Panc1 (cell line): ENCODE measurements around the gene CPSF4. TPM values are rescaled to one million over a fixed set of nuclear protein-coding genes. Genes with fewer than 3 reads are reported as not detected.
A peak's percentile ranks its signal among the peaks of the same experiment; 100 is the strongest.
"Not testable (repeated sequence)": the region's sequence is repeated elsewhere in the genome, so short reads cannot be mapped to it uniquely, and the experiment has no call there.

Source experiments
- ATAC-seq: fragments of 200-7000 bp; cut with Tn5 transposase; 2 replicates; pipeline ENCODE4 v1.9.1; 2020; ENCODE audit warnings: mild to moderate bottlenecking, moderate library complexity
- BruUV-seq: library from RNA; stranded (reverse); fragments of 400-500 nt; replicated peaks from 2 replicates; lab custom pipeline; 2021; lab: Mats Ljungman, UMichigan
- CTCF ChIA-PET: fragments of 300-600 bp; sonication (Branson Sonifier 250); formaldehyde crosslinking; loops from one replicate; lab custom pipeline; 2022; ENCODE audit warnings: antibody characterized with exemption; lab: Charles Lee
- POLR2A ChIA-PET: fragments of 300-600 bp; sonication (Branson Sonifier 250); formaldehyde crosslinking; loops from one replicate; lab custom pipeline; 2022; ENCODE audit warnings: antibody characterized with exemption; lab: Charles Lee
- DNase-seq: peaks from one replicate; pipeline ENCODE4 v3.0.0-alpha.2; 2010; ENCODE audit warnings: low read depth, low spot score
- H3K27ac ChIP-seq: 2 replicates; pipeline ENCODE4 v1.5.1; 2011; ENCODE audit warnings: mild to moderate bottlenecking, low read length, inconsistent platforms
- H3K27me3 ChIP-seq: fragments of 200-500 bp; sonication (Bioruptor generic); 2 replicates; pipeline ENCODE4 v1.6.0; 2014; ENCODE audit warnings: low read length, inconsistent platforms; ENCODE audit not compliant: control insufficient read depth, insufficient read depth
- H3K36me3 ChIP-seq: fragments of 200-500 bp; sonication (Bioruptor generic); 2 replicates; pipeline ENCODE4 v1.5.1; 2014; ENCODE audit warnings: inconsistent platforms, mild to moderate bottlenecking, low read length, moderate library complexity; ENCODE audit not compliant: control insufficient read depth, insufficient read depth
- H3K4me1 ChIP-seq: 2 replicates; pipeline ENCODE4 v1.5.1; 2011; ENCODE audit warnings: inconsistent platforms, mild to moderate bottlenecking, low read length, moderate library complexity; ENCODE audit not compliant: control insufficient read depth, insufficient read depth
- H3K4me3 ChIP-seq, 2 experiments: 2 replicates each; pipeline ENCODE4 v1.5.1; 2011 to 2012; ENCODE audit warnings: low read depth in 2 of 2, low read length in 2 of 2, mild to moderate bottlenecking in 2 of 2, inconsistent platforms in 1 of 2, moderate library complexity in 1 of 2
- H3K9me3 ChIP-seq: fragments of 200-500 bp; sonication (Bioruptor generic); 2 replicates; pipeline ENCODE4 v1.5.1; 2014; ENCODE audit warnings: low read depth, mild to moderate bottlenecking, inconsistent platforms, low read length, moderate library complexity; ENCODE audit not compliant: control insufficient read depth, insufficient read depth
- CTCF ChIP-seq: fragments of 450-650 bp; IDR thresholded peaks from 2 replicates; pipeline ENCODE4 v1.5.1; 2017; ENCODE audit warnings: mild to moderate bottlenecking
- POLR2AphosphoS5 ChIP-seq: IDR thresholded peaks from 2 replicates; pipeline ENCODE4 v1.6.1; 2012; ENCODE audit warnings: mild to moderate bottlenecking, low read depth, low read length, moderate library complexity
- REST ChIP-seq, 2 experiments: IDR thresholded peaks; 2 replicates each; pipeline ENCODE4 v1.6.1; 2011 to 2012; ENCODE audit warnings: low read depth in 2 of 2, control low read depth in 1 of 2, low read length in 1 of 2, mild to moderate bottlenecking in 1 of 2, moderate library complexity in 1 of 2; ENCODE audit not compliant: insufficient read depth in 1 of 2
- SIN3A ChIP-seq: IDR thresholded peaks from 2 replicates; pipeline ENCODE4 v1.6.1; 2012; ENCODE audit warnings: low read depth, mild to moderate bottlenecking, low read length, moderate library complexity, borderline replicate concordance; ENCODE audit not compliant: insufficient read depth
- TCF7L2 ChIP-seq: IDR thresholded peaks from 2 replicates; pipeline ENCODE4 v1.6.1; 2011; ENCODE audit warnings: mild to moderate bottlenecking, low read depth, low read length, inconsistent platforms
- in situ Hi-C: cut with HindIII; loops from 2 replicates; pipeline ENCODE4 v1.10.0; 2016; ENCODE audit warnings: low sequenced_read_pairs, low pct_unique_long_range_greater_than_20kb
- intact Hi-C: fragments of 100-400 bp; cut with micrococcal nuclease; formaldehyde crosslinking; loops from one replicate; pipeline ENCODE4 v1.10.0; 2022; ENCODE audit not compliant: unreplicated experiment
- total RNA-seq: library from RNA; stranded (reverse); gene quantifications from one replicate; pipeline ENCODE4 v1.2.1, GENCODE V29; 2021; ENCODE audit not compliant: unreplicated experiment

Gene CPSF4
- total RNA-seq, 1 experiment from 2014 or later: 57.0 TPM

- in situ Hi-C loops (no loop called here), intact Hi-C loops (loop anchor here (10.0 kb wide), 1 partner anchor 55 kb away; the partner anchor contains the start of genes FAM200A and ZNF655)
- ATAC-seq: peak; percentile 75
- peak; percentile 87 for DNase-seq
- TSS peak; percentile 97 for BruUV-seq
- CTCF ChIA-PET: interaction anchor here (0.6 kb wide), 2 partner anchors 23 to 24 kb away, joined by 4 to 6 read pairs; no protein-coding TSS in a partner anchor
- no peaks in the 10 kb centered on the region for H3K27me3 ChIP-seq
- POLR2A ChIA-PET: interaction anchor here (0.6 kb wide), 1 partner anchor 39 kb away, joined by 4 read pairs; no protein-coding TSS in a partner anchor
- peaks cover 5% of the 10 kb centered on the region for H3K4me1 ChIP-seq
- peak within 1 kb of the TSS; percentile 90 for H3K27ac ChIP-seq
- H3K4me3 ChIP-seq: peak within 1 kb of the TSS; percentile 98 to 100
- no peaks in the 10 kb centered on the region; the same call in none of the 2 replicates for H3K36me3 ChIP-seq
- H3K9me3 ChIP-seq: peaks cover 4% of the 10 kb centered on the region; the same call in 1 of the 2 replicates
- TF ChIP-seq SIN3A: peak; percentile 85
- peak; percentile 34; the same call in 1 of the 2 replicates for TF ChIP-seq TCF7L2
- no peak for TF ChIP-seq CTCF
- TF ChIP-seq POLR2AphosphoS5: peak; percentile 78
Measured at GRCh38 chr7:99499721-99500636, 61.2 kb downstream of the CPSF4 start, which contains the start of gene ZNF394. Gene ZNF394, minus strand, starts transcription at chr7:99500281. Its CDS starts 188 bp downstream, at chr7:99500093.

GRCh38 chr7:99500637-99501009 lies 61.9 kb downstream of the CPSF4 start:
- Histone ChIP-seq H3K27me3 (no peaks in the 10 kb centered on the region), H3K27ac (peak overlapping the region; percentile 90), H3K36me3 (peaks cover 5% of the 10 kb centered on the region), H3K4me3 (peak overlapping the region; percentile 98 to 100), H3K4me1 (peaks cover 5% of the 10 kb centered on the region), H3K9me3 (peaks cover 3% of the 10 kb centered on the region; the same call in 1 of the 2 replicates)
- no peak for DNase-seq
- BruUV-seq: no TSS peak
- ChIA-PET CTCF (interaction anchor here (0.6 kb wide), 1 partner anchor 24 kb away, joined by 4 read pairs; no protein-coding TSS in a partner anchor), POLR2A (interaction anchor here (0.6 kb wide), 1 partner anchor 39 kb away, joined by 4 read pairs; no protein-coding TSS in a partner anchor)
- in situ Hi-C loops: no loop called here
- no peak for ATAC-seq
- no peak for TF ChIP-seq SIN3A
- no peak for TF ChIP-seq REST (IDR thresholded peaks at IDR 0.05; ENCODE audit: insufficient read depth in 1 of 2, low read depth in 2 of 2, low read length in 1 of 2)
- no peak for TF ChIP-seq TCF7L2
- no peak for TF ChIP-seq CTCF
- no peak for TF ChIP-seq POLR2AphosphoS5
- intact Hi-C loops: loop anchor here (10.0 kb wide), 1 partner anchor 54 kb away; the partner anchor contains the start of genes FAM200A and ZNF655

- H3K4me1 ChIP-seq, in situ Hi-C loops, H3K36me3 ChIP-seq, H3K9me3 ChIP-seq, CTCF ChIA-PET, DNase-seq, H3K27me3 ChIP-seq, ATAC-seq: not testable (repeated sequence)
- BruUV-seq: TSS peak; percentile 24
- POLR2A ChIA-PET: interaction anchor here (0.6 kb wide), 1 partner anchor 30 kb away, joined by 4 read pairs; no protein-coding TSS in a partner anchor
- intact Hi-C loops: loop anchor here (10.0 kb wide), 1 partner anchor 54 kb away; the partner anchor contains the start of genes FAM200A and ZNF655
- H3K27ac ChIP-seq: peak overlapping the region; percentile 90
- peak overlapping the region; percentile 98 to 100 for H3K4me3 ChIP-seq
Measured at GRCh38 chr7:99501236-99501635, 62.5 kb downstream of the CPSF4 start.
